Colonic mucosa (tissue), 4 donors: ENCODE measurements around the gene FGF9. TPM values are rescaled to one million over a fixed set of nuclear protein-coding genes. Genes with fewer than 3 reads are reported as not detected.

Source experiments
- DNase-seq: peaks from one replicate; pipeline ENCODE4 v3.0.0-alpha.2; 2020
- H3K27ac ChIP-seq: fragments of 200-600 bp; one replicate; pipeline ENCODE4 v1.8.0; 2021
- H3K27me3 ChIP-seq: fragments of 200-600 bp; one replicate; pipeline ENCODE4 v1.8.0; 2021
- H3K36me3 ChIP-seq: fragments of 200-600 bp; one replicate; pipeline ENCODE4 v1.8.0; 2021
- H3K4me1 ChIP-seq: fragments of 200-600 bp; one replicate; pipeline ENCODE4 v1.8.0; 2021; ENCODE audit warnings: mild to moderate bottlenecking
- H3K4me3 ChIP-seq: fragments of 200-600 bp; one replicate; pipeline ENCODE4 v1.8.0; 2021
- H3K9ac ChIP-seq, 2 donors: one replicate each; pipeline ENCODE4 v1.7.0; 2013; ENCODE audit warnings: control low read depth in 2 of 2, low read depth in 2 of 2, low read length in 2 of 2
- H3K9me3 ChIP-seq: fragments of 200-600 bp; one replicate; pipeline ENCODE4 v1.8.0; 2021
- intact Hi-C: fragments of 100-400 bp; cut with DNase I; formaldehyde crosslinking; loops from one replicate; pipeline ENCODE4 v1.14.1; 2022
- total RNA-seq, 2 donors: library from RNA; stranded (reverse); fragmentation: NEBNext Ultra II Directional in 1 of 2; extraction: Animal tissue kit (Norgen Biotek cat#: 25700) in 1 of 2; gene quantifications; one replicate each; pipeline ENCODE4 v1.2.1, GENCODE V29; 2021
- TF ChIP-seq, protein P1 (sequence below): fragments of 200-600 bp; IDR thresholded peaks from one replicate; pipeline ENCODE4 v1.8.0; 2022; ENCODE audit warnings: antibody characterized with exemption, mild to moderate bottlenecking
- donor health status: healthy.
- donor health status: DM: no; HTN: no; CAD: no.
- donor health status: DM: no; HTN: no; CAD: no.

Gene FGF9
- total RNA-seq, 2 donors from 2014 or later: 0.67 to 1.2 TPM

- Histone ChIP-seq H3K27me3 (peaks cover 10% of the 10 kb centered on the region), H3K9me3 (no peaks in the 10 kb centered on the region), H3K36me3 (no peaks in the 10 kb centered on the region), H3K9ac (no peak overlapping the region), H3K4me3 (peak overlapping the region; percentile 68), H3K4me1 (peaks cover 23% of the 10 kb centered on the region), H3K27ac (no peak overlapping the region)
- DNase-seq: peak; percentile 61
- intact Hi-C loops: no loop called here
- TF ChIP-seq, protein P1, sequence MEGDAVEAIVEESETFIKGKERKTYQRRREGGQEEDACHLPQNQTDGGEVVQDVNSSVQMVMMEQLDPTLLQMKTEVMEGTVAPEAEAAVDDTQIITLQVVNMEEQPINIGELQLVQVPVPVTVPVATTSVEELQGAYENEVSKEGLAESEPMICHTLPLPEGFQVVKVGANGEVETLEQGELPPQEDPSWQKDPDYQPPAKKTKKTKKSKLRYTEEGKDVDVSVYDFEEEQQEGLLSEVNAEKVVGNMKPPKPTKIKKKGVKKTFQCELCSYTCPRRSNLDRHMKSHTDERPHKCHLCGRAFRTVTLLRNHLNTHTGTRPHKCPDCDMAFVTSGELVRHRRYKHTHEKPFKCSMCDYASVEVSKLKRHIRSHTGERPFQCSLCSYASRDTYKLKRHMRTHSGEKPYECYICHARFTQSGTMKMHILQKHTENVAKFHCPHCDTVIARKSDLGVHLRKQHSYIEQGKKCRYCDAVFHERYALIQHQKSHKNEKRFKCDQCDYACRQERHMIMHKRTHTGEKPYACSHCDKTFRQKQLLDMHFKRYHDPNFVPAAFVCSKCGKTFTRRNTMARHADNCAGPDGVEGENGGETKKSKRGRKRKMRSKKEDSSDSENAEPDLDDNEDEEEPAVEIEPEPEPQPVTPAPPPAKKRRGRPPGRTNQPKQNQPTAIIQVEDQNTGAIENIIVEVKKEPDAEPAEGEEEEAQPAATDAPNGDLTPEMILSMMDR: no peak
Observed at GRCh38 chr13:21675095-21675991, 4.5 kb downstream of the FGF9 start.

GRCh38 chr13:21676611-21677021 lies 5.7 kb downstream of the FGF9 start:
- peaks cover 10% of the 10 kb centered on the region for H3K27me3 ChIP-seq
- TF ChIP-seq, protein P1: no peak
- no peaks in the 10 kb centered on the region for H3K36me3 ChIP-seq
- no peak overlapping the region for H3K9ac ChIP-seq
- peaks cover 18% of the 10 kb centered on the region for H3K4me1 ChIP-seq
- no peak overlapping the region for H3K27ac ChIP-seq
- H3K4me3 ChIP-seq: no peak overlapping the region
- peak; percentile 59 for DNase-seq
- intact Hi-C loops: no loop called here
- no peaks in the 10 kb centered on the region for H3K9me3 ChIP-seq

DNA sequence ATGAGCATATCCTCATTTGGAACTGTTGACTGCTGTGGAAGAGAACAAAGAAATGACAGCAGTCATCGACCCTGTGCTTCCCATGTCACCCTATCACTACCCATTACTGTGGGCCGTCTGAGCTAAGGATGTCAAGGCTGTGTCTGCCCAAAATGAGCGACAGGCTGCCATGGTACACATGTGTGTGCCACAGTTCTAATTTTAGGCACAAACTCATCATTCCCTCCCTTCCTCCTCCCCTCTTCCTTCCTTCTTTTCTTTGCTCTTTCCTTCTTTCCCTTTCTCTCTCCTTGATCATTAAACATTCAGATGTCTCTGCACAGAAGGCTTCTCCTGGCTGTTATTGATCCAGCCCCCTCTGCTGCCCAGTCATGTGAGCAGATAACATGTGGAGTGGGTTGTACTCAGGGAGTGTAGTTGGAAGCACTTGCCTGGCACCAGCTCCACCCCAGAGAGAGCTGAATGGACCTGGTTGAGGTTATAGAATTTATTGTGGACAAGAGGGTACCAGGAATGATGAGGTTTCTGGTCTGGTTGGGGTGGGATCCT lies 6.3 kb downstream of the FGF9 start:
- H3K27ac ChIP-seq: no peak overlapping the region
- DNase-seq: no peak
- intact Hi-C loops: no loop called here
- H3K36me3 ChIP-seq: no peaks in the 10 kb centered on the region
- no peak overlapping the region for H3K4me3 ChIP-seq
- H3K27me3 ChIP-seq: peaks cover 10% of the 10 kb centered on the region
- peaks cover 13% of the 10 kb centered on the region for H3K4me1 ChIP-seq
- H3K9me3 ChIP-seq: no peaks in the 10 kb centered on the region
- TF ChIP-seq, protein P1: no peak
- no peak overlapping the region for H3K9ac ChIP-seq

GRCh38 chr13:21683034-21683733 lies 12.3 kb downstream of the FGF9 start:
- intact Hi-C loops: no loop called here
- H3K27ac ChIP-seq: no peak overlapping the region
- H3K9ac ChIP-seq: no peak overlapping the region
- DNase-seq: no peak
- no peak overlapping the region for H3K4me3 ChIP-seq
- no peaks in the 10 kb centered on the region for H3K9me3 ChIP-seq
- TF ChIP-seq, protein P1: no peak
- H3K27me3 ChIP-seq: no peaks in the 10 kb centered on the region
- H3K4me1 ChIP-seq: no peaks in the 10 kb centered on the region
- no peaks in the 10 kb centered on the region for H3K36me3 ChIP-seq

GRCh38 chr13:21684576-21684975 lies 13.7 kb downstream of the FGF9 start:
- H3K36me3 ChIP-seq: no peaks in the 10 kb centered on the region
- H3K9me3 ChIP-seq: no peaks in the 10 kb centered on the region
- no peaks in the 10 kb centered on the region for H3K27me3 ChIP-seq
- TF ChIP-seq, protein P1: no peak
- H3K4me3 ChIP-seq: no peak overlapping the region
- H3K4me1 ChIP-seq: no peaks in the 10 kb centered on the region
- no peak for DNase-seq
- no peak overlapping the region for H3K27ac ChIP-seq
- intact Hi-C loops: no loop called here
- H3K9ac ChIP-seq: no peak overlapping the region
